GM04504 (cell line): ENCODE data around the gene LRMDA.
A peak's percentile ranks its signal among the peaks of the same experiment; 100 is the strongest.

Experiments
- DNase-seq: peaks from one replicate; pipeline ENCODE4 v3.0.0-alpha.2; 2012; ENCODE audit warnings: low read depth

Gene LRMDA

GRCh38 chr10:76031099-76031498 lies 599.7 kb downstream of the LRMDA start:
- no peak for DNase-seq

GRCh38 chr10:76031769-76032699 lies 600.6 kb downstream of the LRMDA start:
- no peak for DNase-seq

GRCh38 chr10:76032700-76033039 lies 601.2 kb downstream of the LRMDA start:
- no peak for DNase-seq

GRCh38 chr10:76033457-76034196 lies 602.2 kb downstream of the LRMDA start:
- no peak for DNase-seq

GRCh38 chr10:76034353-76035205 lies 603.2 kb downstream of the LRMDA start:
- DNase-seq: no peak

GRCh38 chr10:76035206-76036110 lies 604.0 kb downstream of the LRMDA start:
- DNase-seq: no peak

- DNase-seq: peak; percentile 27
Observed at GRCh38 chr10:76036111-76036940, 604.9 kb downstream of the LRMDA start.

GRCh38 chr10:76036962-76037361 lies 605.5 kb downstream of the LRMDA start:
- no peak for DNase-seq

GRCh38 chr10:76037531-76038155 lies 606.2 kb downstream of the LRMDA start:
- no peak for DNase-seq

- DNase-seq: no peak
Observed at GRCh38 chr10:76038696-76039095, 607.3 kb downstream of the LRMDA start.

GRCh38 chr10:76040107-76040829 lies 608.8 kb downstream of the LRMDA start:
- DNase-seq: no peak

GRCh38 chr10:76040830-76041220 lies 609.4 kb downstream of the LRMDA start:
- no peak for DNase-seq

GRCh38 chr10:76041551-76041950 lies 610.1 kb downstream of the LRMDA start:
- no peak for DNase-seq

- DNase-seq: no peak
Observed at GRCh38 chr10:76043261-76043660, 611.8 kb downstream of the LRMDA start.

- no peak for DNase-seq
Observed at GRCh38 chr10:76044751-76045150, 613.3 kb downstream of the LRMDA start.

GRCh38 chr10:76045174-76045573 lies 613.8 kb downstream of the LRMDA start:
- no peak for DNase-seq

GRCh38 chr10:76047521-76047920 lies 616.1 kb downstream of the LRMDA start:
- DNase-seq: no peak

GRCh38 chr10:76049581-76050290 lies 618.3 kb downstream of the LRMDA start:
- DNase-seq: no peak

GRCh38 chr10:76050291-76050625 lies 618.8 kb downstream of the LRMDA start:
- no peak for DNase-seq
